B cell (primary cell): ENCODE measurements around the gene PGLYRP3. TPM values are rescaled to one million over a fixed set of nuclear protein-coding genes. Genes with fewer than 3 reads are reported as not detected.
"Not testable (repeated sequence)": the region's sequence is repeated elsewhere in the genome, so short reads cannot be mapped to it uniquely, and the experiment has no call there.

Experiments
- ATAC-seq: fragments of 200-7000 bp; cut with Tn5 transposase; one replicate; pipeline ENCODE4 v1.10.0; 2021; ENCODE audit warnings: low read depth, mild to moderate bottlenecking, moderate number of reproducible peaks, moderate library complexity
- CTCF ChIA-PET: fragments of 350-600 bp; sonication (Branson Sonifier 250); formaldehyde crosslinking; loops from one replicate; lab custom pipeline; 2021; ENCODE audit warnings: antibody characterized with exemption, inconsistent platforms; lab: Charles Lee
- POLR2A ChIA-PET: fragments of 350-600 bp; sonication (Branson Sonifier 250); formaldehyde crosslinking; loops from one replicate; lab custom pipeline; 2021; ENCODE audit warnings: antibody characterized with exemption; lab: Charles Lee
- DNase-seq: peaks from one replicate; pipeline ENCODE4 v3.0.0; 2013
- H2AFZ ChIP-seq: 2 replicates; pipeline ENCODE4 v1.6.1; 2012; ENCODE audit warnings: mild to moderate bottlenecking, low read depth, low read length; ENCODE audit not compliant: insufficient read depth, poor library complexity, severe bottlenecking
- H3K27ac ChIP-seq, 2 donors: 1 replicate in 1 of 2; 2 replicates in 1 of 2; pipeline ENCODE4 v1.5.1; 2012 to 2013; ENCODE audit warnings: low read length in 2 of 2, mild to moderate bottlenecking in 2 of 2, moderate library complexity in 1 of 2
- H3K27me3 ChIP-seq, 4 experiments: fragments of 200-600 bp in 1 of 4; sonication (generic) in 1 of 4; replicated peaks in 1 of 4; 1 replicate in 2 of 4; 2 replicates in 2 of 4; pipeline versions ENCODE4 v1.6.1 to v1.7.0; 2013 to 2016; ENCODE audit warnings: low read length in 3 of 4, mild to moderate bottlenecking in 2 of 4, mixed read lengths in 1 of 4, moderate library complexity in 1 of 4; ENCODE audit not compliant: insufficient read depth in 4 of 4, control insufficient read depth in 3 of 4; ENCODE audit errors: control extremely low read depth in 1 of 4
- H3K36me3 ChIP-seq, 2 experiments: replicated peaks in 1 of 2; 1 replicate in 1 of 2; 2 replicates in 1 of 2; pipeline versions ENCODE4 v1.6.1 to v1.7.1; 2013; ENCODE audit warnings: low read length in 1 of 2; ENCODE audit not compliant: insufficient read depth in 2 of 2, control insufficient read depth in 1 of 2; ENCODE audit errors: control extremely low read depth in 1 of 2, extremely low read depth in 1 of 2
- H3K4me1 ChIP-seq, 2 donors: fragments of 200-600 bp in 1 of 2; sonication (generic) in 1 of 2; 1 replicate in 1 of 2; 2 replicates in 1 of 2; pipeline versions ENCODE4 v1.5.1 to v1.6.1; 2013 to 2017; ENCODE audit warnings: low read length in 2 of 2; ENCODE audit not compliant: control insufficient read depth in 2 of 2, insufficient read depth in 2 of 2
- H3K4me2 ChIP-seq: replicated peaks from 2 replicates; pipeline ENCODE3; 2012; ENCODE audit warnings: mild to moderate bottlenecking, low read depth, low read length; ENCODE audit not compliant: poor library complexity, severe bottlenecking
- H3K4me3 ChIP-seq, 5 experiments: fragments of 200-600 bp in 1 of 5; sonication (generic) in 1 of 5; 1 replicate in 3 of 5; 2 replicates in 2 of 5; pipeline versions ENCODE4 v1.5.1 to v1.7.0; 2011 to 2016; ENCODE audit warnings: low read length in 4 of 5, mild to moderate bottlenecking in 4 of 5, low read depth in 2 of 5, control low read depth in 1 of 5, moderate library complexity in 1 of 5; ENCODE audit not compliant: insufficient read depth in 1 of 5; ENCODE audit errors: control extremely low read depth in 1 of 5, extremely low read depth in 1 of 5
- H3K79me2 ChIP-seq: fragments of 200-600 bp; sonication (generic); one replicate; pipeline ENCODE4 v1.6.0; 2016; ENCODE audit warnings: low read length; ENCODE audit not compliant: control insufficient read depth, insufficient read depth
- H3K9ac ChIP-seq: fragments of 200-600 bp; sonication (generic); 2 replicates; pipeline ENCODE4 v1.6.1; 2017; ENCODE audit warnings: mild to moderate bottlenecking, low read length, moderate library complexity
- H3K9me3 ChIP-seq, 3 donors: one replicate each; pipeline versions ENCODE4 v1.6.1 to v1.7.1; 2013; ENCODE audit warnings: low read length in 2 of 3; ENCODE audit not compliant: control insufficient read depth in 2 of 3, insufficient read depth in 1 of 3; ENCODE audit errors: control extremely low read depth in 1 of 3
- H4K20me1 ChIP-seq: 2 replicates; pipeline ENCODE4 v1.6.0; 2012; ENCODE audit warnings: mild to moderate bottlenecking, low read length; ENCODE audit not compliant: insufficient read depth, control insufficient read depth, poor library complexity, severe bottlenecking
- H3K27ac Mint-ChIP-seq: one replicate; pipeline ENCODE4 v1.8.0; 2021; ENCODE audit warnings: mixed read lengths
- H3K27me3 Mint-ChIP-seq: one replicate; pipeline ENCODE4 v1.8.0; 2021; ENCODE audit warnings: mixed read lengths
- H3K4me1 Mint-ChIP-seq: one replicate; pipeline ENCODE4 v1.8.0; 2021; ENCODE audit warnings: mixed read lengths
- H3K4me3 Mint-ChIP-seq: one replicate; pipeline ENCODE4 v1.8.0; 2021; ENCODE audit warnings: mixed read lengths
- H3K9me3 Mint-ChIP-seq: one replicate; pipeline ENCODE4 v1.8.0; 2022; ENCODE audit warnings: mixed read lengths; ENCODE audit not compliant: insufficient read depth
- CTCF ChIP-seq: fragments of 200-600 bp; IDR thresholded peaks from one replicate; pipeline ENCODE4 v1.8.0; 2022; ENCODE audit warnings: antibody characterized with exemption, mild to moderate bottlenecking
- EZH2 ChIP-seq: IDR thresholded peaks from 2 replicates; pipeline ENCODE4 v1.6.1; 2012; ENCODE audit warnings: borderline replicate concordance, low read depth, mild to moderate bottlenecking, moderate library complexity, low read length; ENCODE audit not compliant: insufficient read depth, poor library complexity, severe bottlenecking
- WGBS: methylation state at CpG from one replicate; pipeline ENCODE4 v1.1.5; 2013; ENCODE audit warnings: missing lambda C conversion rate; ENCODE audit not compliant: insufficient coverage; 5-methylcytosine and 5-hydroxymethylcytosine counted together
- intact Hi-C: fragments of 100-400 bp; cut with micrococcal nuclease; formaldehyde crosslinking; loops from one replicate; pipeline ENCODE4 v1.10.0; 2022
- polyA plus RNA-seq: library from polyadenylated mRNA; depleted of rRNA; stranded (reverse); fragments of >200 nt; gene quantifications from 2 replicates; pipeline ENCODE4 v1.2.3, GENCODE V29; 2012
- total RNA-seq, 2 donors: library from RNA; stranded (reverse); fragments of 120-200 nt in 1 of 2; gene quantifications; 1 replicate in 1 of 2; 2 replicates in 1 of 2; pipeline versions ENCODE4 v1.2.3 to v1.2.4, GENCODE V29; 2013 to 2022

The PGLYRP3 gene
- total and polyA plus RNA-seq, 2 donors (not counting 1 experiment from before 2014, with no cell fraction given): not detected

GRCh38 chr1:153314388-153314787, 1.6 kb upstream of the PGLYRP3 start:
- H3K4me2 ChIP-seq, H3K27me3 ChIP-seq, intact Hi-C loops, H3K4me3 ChIP-seq, H3K9me3 Mint-ChIP-seq, H3K4me1 ChIP-seq, H3K9ac ChIP-seq, H2AFZ ChIP-seq, CTCF ChIA-PET, H3K79me2 ChIP-seq, H3K4me3 Mint-ChIP-seq, H3K27ac Mint-ChIP-seq, DNase-seq, H4K20me1 ChIP-seq, H3K4me1 Mint-ChIP-seq, H3K27ac ChIP-seq, H3K36me3 ChIP-seq, ATAC-seq, POLR2A ChIA-PET, H3K9me3 ChIP-seq: not testable (repeated sequence)
- peaks cover 30% of the 10 kb centered on the region for H3K27me3 Mint-ChIP-seq

- ChIA-PET CTCF (no interaction called here), POLR2A (no interaction called here)
- Histone ChIP-seq H4K20me1 (no peaks in the 10 kb centered on the region), H3K4me2 (no peak overlapping the region), H3K36me3 (no peaks in the 10 kb centered on the region), H3K9me3 (no peaks in the 10 kb centered on the region), H3K27me3 (peaks cover 0 to 3% (median 0%) of the 10 kb centered on the region in 4 experiments), H3K79me2 (no peaks in the 10 kb centered on the region), H3K27ac (no peak overlapping the region), H3K4me3 (no peak overlapping the region), H3K4me1 (no peaks in the 10 kb centered on the region), H3K9ac (no peak overlapping the region), H2AFZ (no peak overlapping the region)
- Mint-ChIP-seq H3K9me3 (peaks cover 2% of the 10 kb centered on the region), H3K27ac (no peak overlapping the region), H3K27me3 (peaks cover 28% of the 10 kb centered on the region), H3K4me1 (no peaks in the 10 kb centered on the region), H3K4me3 (no peak overlapping the region)
- TF ChIP-seq CTCF (no peak), EZH2 (no peak)
- whole genome bisulfite sequencing: 100% methylated on average over 1 of the region's 2 CpGs
- ATAC-seq (no peak), DNase-seq (no peak)
- intact Hi-C loops: no loop called here
Observed at GRCh38 chr1:153313288-153313687, 536 bp upstream of the PGLYRP3 start.
